ENCODE measurements around the gene RIMBP2.

RIMBP2 gene

GRCh38 chr12:130627175-130627574 is 88.9 kb downstream of the RIMBP2 start:
- DNase-seq (ENCODE audit: low read depth) = no peak

DNA sequence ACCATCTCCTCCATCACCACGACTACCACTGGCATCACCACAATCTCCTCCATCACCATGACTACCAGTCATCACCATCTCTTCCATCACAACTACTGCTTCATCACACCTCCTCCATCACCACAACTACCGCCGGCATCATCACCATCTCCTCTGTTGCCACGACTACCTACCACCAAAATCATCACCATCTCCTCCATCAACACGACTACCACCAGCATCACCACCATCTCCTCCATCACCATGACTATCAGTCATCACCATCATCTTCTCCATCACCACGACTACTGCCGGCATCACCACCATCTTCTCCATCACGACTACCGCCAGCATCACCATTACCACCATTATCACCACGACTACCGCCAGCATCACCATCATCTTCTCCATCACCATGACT is 89.5 kb downstream of the RIMBP2 start:
- DNase-seq (ENCODE audit: low read depth) = no peak

DNA sequence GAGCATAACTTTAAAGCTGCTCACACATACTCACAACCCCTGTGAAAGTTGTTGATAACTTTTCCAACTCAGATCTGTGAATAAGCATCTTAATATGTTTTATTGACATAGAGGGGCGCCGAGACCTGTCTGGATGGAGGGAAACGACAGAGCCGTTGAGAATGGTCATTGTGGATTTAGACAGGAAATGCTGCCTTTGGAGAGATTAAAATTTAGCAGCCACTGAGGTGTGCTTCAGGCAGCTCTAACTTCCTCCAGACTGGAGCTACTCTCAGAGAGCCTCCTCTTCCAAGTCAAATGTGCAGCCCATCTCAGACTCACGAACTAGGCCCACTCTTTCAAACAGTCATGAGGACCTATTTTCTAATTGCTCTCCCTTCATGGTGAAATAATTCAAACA is 90.9 kb downstream of the RIMBP2 start:
- no peak for DNase-seq (ENCODE audit: low read depth)

DNA sequence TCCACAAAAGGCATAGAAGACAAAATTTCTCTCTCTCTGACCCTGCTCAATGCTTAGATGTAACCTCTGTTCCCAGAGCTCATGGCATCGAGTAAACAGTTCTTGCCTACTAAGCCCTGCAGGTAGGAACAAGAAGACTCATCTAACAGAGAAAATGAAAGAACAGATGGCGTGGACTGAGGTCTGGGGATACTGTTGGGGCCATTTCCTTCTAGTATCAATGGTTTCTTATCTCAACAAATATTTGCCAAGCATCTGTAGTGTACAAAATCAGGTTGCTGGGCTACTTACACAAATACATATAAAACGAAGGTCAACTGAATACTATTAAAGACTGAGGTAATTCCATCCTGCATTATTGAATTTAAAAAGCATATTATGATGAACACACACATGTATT is 93.3 kb downstream of the RIMBP2 start:
- no peak for DNase-seq (ENCODE audit: low read depth)

DNA sequence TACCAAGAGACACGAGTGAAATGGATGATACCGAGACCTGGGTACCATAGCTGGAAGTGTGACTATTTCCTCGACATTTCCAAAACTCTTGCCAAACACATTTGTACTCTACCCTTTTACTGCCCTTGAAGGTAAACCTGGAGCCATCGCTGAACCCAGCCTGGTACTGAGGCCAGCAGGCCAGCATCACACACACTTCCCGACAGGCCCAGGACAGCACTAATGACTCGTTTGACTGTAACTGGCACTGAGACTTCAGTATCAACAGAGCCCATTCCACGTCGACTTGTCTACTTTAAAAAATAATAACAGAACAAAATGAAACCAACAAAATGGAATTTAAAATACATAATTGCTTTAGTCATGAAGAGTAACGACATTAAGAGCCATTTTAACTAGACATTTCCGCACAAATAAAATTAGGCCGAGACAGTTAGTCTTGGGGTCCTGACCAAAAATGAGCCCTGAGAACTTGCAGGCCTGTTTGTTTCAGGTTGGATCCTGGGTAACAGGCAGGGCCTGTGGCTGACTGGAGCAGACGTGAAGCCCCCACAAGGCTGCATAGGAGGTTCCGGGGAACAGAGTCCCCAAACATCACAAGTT is 94.3 kb downstream of the RIMBP2 start:
- DNase-seq (ENCODE audit: low read depth) = no peak

GRCh38 chr12:130620756-130621155 is 95.3 kb downstream of the RIMBP2 start:
- no peak for DNase-seq (ENCODE audit: low read depth)

DNA sequence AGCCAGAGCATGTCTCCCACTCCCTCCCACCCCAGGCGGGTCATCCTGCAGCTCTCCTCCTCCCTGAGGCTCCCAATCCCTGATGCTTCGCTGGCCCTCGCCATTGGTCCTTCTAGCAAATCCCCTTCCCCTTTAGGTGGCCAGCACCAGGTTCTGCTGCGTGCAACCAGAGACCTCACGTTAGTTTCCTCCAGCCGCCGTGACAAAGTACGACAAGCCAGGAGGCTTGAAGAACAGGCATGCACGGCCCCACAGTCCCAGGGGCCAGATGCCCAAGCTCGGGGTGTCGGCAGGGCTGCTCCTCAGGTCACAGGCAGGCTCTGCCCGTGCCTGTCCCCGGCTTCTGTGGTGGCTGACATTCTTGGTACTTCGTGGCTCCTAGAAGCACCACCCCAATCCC is 95.8 kb downstream of the RIMBP2 start:
- DNase-seq (ENCODE audit: low read depth) = no peak

- DNase-seq (ENCODE audit: low read depth) = no peak
Measured at GRCh38 chr12:130619385-130620001, 96.6 kb downstream of the RIMBP2 start.

- no peak for DNase-seq (ENCODE audit: low read depth)
Measured at GRCh38 chr12:130617219-130617618, 98.9 kb downstream of the RIMBP2 start.

DNA sequence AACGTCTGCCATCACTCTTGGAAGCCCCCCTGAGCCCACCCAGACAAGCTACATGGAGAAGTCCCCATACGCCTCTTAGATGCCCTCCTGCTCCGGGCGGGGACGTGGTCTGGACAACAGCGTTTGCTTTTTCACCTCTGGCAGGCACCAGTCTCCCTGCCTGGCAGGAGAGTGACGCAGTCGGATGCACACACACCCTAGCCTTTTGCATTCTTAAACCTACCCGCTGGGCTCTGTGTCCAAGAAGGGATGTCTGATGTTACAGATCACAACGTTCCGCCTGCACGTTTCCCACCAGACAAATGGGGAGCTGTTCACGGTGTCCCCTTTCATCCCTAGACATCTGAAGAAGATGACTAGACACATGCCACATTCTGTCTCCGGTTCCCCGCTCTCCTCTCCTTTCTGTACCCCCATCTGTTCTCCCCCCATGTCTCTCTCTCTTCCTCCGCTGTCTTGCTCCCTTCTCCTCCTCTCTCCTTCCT is 100.2 kb downstream of the RIMBP2 start:
- DNase-seq (ENCODE audit: low read depth) = no peak

DNA sequence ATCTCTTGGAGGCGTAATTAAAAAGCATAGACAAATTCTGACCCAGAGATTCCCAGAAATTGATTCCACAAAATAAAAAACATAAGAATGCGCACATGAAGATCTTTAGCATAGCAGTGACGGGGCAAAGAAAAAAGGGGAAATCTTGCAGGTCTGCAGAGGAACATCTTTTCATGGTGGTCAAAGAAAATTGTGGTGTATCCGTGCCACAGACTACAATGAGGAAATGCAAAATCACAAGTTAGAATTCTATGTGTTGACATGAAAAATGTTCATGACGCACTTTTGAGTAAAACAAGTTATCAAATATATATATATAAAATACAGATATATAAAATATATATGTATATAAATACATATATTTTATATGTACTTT is 101.6 kb downstream of the RIMBP2 start:
- DNase-seq (ENCODE audit: low read depth) = no peak

GRCh38 chr12:130613831-130614529 is 102.1 kb downstream of the RIMBP2 start:
- no peak for DNase-seq (ENCODE audit: low read depth)

- no peak for DNase-seq (ENCODE audit: low read depth)
Measured at GRCh38 chr12:130613131-130613530, 103.0 kb downstream of the RIMBP2 start.

GRCh38 chr12:130611026-130611905 is 104.8 kb downstream of the RIMBP2 start:
- no peak for DNase-seq (ENCODE audit: low read depth)

DNA sequence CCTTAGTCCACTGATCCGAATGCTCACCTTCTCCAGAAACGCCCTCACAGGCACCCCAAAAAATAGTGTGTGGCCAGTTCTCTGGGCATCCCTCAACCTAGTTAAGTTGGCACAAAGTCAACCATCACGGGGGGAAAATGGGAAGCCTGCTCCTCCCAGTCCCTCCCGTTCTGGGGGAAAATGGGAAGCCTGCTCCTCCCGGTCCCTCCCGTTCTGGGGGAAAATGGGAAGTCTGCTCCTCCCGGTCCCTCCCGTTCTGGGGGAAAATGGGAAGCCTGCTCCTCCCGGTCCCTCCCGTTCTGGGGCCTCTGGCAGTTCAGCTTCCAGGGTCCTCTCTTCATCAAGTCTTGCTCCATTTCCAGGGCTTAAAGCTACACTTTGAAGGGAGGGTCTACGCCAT is 106.1 kb downstream of the RIMBP2 start:
- DNase-seq (ENCODE audit: low read depth) = no peak

- no peak for DNase-seq (ENCODE audit: low read depth)
Measured at GRCh38 chr12:130608831-130609230, 107.3 kb downstream of the RIMBP2 start.

DNA sequence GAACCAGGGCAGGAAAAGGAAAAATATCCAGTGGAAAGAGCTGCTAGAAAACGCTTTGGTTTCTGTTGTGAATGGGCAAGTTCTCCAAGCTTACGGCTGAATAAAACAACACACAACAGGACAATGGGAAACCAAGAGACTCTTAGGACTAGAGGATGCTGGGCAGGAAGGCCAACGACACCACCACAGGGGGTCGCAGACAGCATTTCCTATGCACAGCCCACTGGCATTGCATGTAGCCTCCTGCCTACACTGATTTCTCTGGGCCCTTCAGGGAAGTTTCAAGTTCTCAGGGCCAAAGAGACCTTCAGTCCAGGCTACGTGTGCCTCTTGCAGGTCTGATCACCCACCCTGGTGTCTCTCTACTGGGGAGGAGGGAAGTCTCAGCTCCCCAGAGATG is 108.0 kb downstream of the RIMBP2 start:
- no peak for DNase-seq (ENCODE audit: low read depth)

DNA sequence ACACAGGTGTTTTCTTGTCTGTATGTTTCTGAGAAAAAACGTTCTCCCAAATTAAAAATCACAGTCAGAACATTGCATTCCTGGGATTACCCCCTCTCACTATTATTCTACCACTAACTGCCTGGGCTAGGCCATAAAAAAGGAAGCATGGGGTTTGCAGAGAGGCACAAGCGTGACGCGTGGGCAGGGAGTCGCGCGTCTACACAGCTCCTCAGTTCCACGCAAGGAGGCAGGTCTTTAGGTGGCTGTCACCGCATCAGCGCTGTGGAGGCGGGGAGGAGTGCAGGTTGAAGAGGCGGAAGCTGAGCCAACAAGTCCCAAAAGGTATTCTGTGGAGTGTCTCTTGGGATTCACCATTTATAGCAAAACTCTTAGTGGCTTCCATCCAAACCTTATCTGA is 109.9 kb downstream of the RIMBP2 start:
- DNase-seq (ENCODE audit: low read depth) = no peak

DNA sequence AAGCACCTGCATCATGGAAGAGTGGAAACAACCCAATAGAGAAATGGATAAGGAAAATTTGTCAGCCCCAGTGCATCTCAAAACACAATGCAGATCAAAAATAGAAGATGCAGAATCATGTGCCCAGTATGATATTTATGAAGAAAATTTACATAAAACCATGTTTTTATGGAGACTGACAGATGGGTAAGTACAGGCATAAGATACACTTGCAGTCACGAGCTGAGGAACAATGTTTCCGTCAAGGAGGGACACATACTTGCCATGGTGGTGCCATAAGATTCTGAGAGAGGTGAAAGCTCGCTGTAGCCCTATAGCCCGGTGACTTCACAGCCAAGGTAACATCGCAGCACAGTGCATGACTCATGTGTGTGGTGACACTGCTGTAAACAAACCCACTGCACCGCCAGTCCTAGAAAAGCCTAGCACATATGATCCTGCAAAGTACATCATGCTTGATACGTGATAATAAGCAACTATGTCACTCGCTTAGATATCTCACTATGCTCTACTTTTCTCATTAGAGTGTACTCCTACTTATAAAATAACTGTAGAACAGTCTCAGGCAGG is 112.6 kb downstream of the RIMBP2 start:
- no peak for DNase-seq (ENCODE audit: low read depth)

DNA sequence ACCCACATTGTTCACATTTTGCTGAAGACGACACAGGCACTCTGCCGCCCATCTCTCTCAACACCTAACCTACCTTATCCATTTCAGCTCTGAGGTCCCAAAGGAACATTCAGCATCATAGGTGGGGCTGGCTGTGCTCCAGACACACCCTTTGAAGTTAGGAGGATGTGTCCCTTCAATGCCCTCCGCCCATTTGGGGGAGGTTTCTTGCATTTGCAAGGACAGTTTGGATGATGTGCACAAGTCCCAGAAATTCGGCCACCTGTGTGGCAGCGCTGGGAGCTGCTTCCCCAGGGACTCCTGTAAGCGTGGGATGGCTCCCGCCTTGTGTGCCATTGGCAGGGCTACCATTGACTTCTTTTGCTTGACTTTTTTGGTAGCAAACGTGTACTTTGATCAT is 113.8 kb downstream of the RIMBP2 start:
- DNase-seq (ENCODE audit: low read depth) = no peak

DNA sequence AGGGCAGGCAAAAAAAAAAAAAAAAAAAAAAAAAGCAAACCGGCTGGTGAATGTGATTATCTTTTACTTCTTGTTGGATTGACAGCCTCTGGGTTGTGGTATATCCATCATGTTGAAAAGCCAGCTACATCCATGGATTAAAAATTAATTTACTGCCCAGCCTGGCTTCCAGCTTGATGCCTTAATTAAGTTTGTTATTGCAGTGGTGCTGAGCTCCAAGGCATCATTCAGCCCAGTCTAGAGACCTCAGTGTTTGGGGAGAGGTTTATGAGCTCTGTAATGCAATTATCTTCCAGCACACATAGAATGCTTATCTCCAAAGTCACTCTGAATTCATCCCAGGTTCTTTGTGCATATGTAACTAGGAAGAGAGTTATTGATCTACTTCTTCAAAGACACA is 114.8 kb downstream of the RIMBP2 start:
- DNase-seq (ENCODE audit: low read depth) = no peak

DNA sequence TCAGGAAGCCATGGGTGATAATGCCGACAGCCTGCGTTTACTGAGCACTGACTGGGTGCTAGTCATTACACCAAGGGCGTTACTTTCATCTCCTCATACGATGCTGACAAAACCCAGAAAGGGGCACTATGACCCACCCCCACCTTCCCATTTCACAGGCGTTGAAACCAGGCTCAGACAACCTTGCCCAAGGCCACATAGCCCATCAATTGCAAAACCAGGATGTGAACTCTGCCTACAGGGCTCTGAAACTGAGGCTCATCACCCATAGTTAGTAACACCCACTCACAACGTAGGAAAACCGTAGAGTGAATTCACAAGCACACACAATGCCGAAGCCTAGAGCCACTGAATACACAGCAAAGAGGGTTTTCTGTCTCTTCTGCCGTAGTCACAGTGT is 119.9 kb downstream of the RIMBP2 start:
- no peak for DNase-seq (ENCODE audit: low read depth)
